Activated CD4-positive, alpha-beta T cell treated with anti-CD3 and anti-CD28 coated beads, Interleukin-2, amount 50 U/mL, for 16 hours (primary cell): ENCODE data around the gene CADM4.

Experiments
- DNase-seq: peaks from one replicate; pipeline ENCODE4 v3.0.0-alpha.2; 2020

CADM4 gene

DNA sequence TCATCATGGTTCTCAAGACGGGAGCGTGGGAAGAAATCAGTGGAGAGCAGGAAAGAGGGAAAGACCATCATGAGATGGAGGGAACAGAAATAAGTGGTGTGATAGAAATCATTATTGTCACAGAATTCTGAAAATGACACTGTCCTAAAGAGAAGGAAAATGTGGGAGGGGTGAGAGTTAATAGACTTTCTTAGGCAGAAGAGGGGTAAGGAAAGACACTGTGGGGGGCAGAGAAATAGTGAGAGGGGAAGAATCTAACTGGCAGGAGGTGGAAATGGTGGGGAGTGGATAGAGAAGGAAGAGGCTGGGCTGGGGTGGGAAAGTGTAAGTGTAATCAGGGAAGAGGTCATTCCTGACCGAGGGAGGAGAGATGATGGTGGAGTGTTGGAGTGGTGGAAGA is 60.9 kb downstream of the CADM4 start:
- no peak for DNase-seq

DNA sequence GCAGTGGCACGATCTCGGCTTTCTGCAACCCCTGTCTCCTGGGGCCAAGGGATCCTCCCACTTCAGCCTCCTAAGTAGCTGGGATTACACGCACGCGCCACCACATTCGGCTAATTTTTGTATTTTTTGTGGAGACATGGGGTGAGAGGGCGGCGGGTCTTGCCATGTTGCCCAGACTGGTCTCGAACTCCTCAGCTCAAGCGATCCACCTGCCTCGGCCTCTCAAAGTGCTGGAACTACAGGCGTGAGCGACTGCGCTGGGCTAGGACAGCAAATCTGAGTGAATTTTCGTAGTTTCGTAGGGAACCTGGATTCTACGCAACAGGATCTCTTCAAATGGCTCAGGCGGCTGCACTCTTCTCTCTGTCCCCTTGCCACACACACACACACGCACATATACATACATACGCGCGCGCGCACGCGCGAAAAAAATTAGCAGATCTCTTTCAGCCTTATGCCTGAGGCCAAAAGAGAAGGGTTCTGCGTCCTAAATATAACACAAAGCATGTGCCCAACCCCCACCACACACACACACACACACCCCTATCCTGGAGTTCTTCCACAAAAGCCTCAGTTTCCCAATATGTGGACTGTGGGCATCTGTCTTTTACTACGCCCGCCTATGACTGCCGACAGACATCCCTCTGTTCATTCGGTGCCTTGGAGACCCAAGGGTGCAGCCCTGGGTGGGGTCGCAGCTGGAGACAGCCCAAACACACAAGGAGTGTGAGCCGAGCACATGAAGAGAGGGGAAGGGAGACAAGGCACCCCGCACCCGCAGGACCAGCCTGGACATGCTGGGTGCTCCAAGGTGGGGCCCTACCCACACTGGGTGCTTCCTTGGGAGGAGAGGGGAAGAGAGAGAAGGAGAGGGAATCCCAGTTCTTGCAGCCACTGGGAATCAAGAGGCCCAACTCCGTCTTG is 63.4 kb downstream of the CADM4 start:
- no peak for DNase-seq

DNA sequence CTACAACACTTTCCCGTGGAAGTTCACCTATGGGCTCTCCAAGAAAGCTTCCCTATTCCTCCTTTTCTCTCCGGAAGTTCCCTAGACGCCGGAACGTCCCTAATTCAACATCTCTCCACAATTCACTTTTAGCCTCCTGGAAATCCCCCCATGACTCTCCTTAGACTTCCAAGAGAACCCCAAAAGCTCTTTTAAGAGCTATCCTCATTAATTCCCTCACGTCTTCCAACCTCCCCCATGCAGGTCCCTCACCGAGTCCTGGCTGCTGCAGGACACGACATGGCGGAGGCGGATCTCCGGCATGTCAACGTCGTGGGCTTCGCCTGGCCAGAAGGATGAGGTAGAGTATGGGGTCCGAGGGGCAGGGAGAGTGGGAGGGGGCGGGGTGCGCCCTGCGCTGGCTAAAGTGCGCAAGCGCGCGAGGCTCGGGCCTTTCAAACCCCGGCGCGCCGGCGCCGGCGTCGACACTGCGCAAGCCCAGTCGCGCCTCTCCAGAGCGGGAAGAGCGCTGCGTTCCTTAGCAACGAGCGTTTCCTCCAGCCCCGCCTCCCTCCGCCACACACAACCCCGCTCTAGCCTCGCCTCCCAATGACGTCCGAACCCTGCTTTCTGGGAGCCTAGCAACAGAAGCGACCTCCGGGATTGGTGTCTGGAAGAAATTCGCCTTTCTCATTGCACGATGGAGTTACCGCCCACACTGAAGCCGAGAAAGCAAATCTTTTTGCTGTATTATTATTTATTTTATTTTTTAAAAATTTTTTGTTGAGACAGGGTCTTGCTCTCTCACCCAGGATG is 64.3 kb downstream of the CADM4 start, which contains the start of the genes PINLYP and XRCC1:
Gene PINLYP, plus strand, starts transcription at position 646 of the 795 bp plus-strand sequence. CDS start 1,391 bp downstream, outside the sequence.
Gene XRCC1, minus strand, starts transcription at position 372 of the 795 bp plus-strand sequence. Its CDS starts 69 bp downstream, at position 303.
- DNase-seq = peak; percentile 98

DNA sequence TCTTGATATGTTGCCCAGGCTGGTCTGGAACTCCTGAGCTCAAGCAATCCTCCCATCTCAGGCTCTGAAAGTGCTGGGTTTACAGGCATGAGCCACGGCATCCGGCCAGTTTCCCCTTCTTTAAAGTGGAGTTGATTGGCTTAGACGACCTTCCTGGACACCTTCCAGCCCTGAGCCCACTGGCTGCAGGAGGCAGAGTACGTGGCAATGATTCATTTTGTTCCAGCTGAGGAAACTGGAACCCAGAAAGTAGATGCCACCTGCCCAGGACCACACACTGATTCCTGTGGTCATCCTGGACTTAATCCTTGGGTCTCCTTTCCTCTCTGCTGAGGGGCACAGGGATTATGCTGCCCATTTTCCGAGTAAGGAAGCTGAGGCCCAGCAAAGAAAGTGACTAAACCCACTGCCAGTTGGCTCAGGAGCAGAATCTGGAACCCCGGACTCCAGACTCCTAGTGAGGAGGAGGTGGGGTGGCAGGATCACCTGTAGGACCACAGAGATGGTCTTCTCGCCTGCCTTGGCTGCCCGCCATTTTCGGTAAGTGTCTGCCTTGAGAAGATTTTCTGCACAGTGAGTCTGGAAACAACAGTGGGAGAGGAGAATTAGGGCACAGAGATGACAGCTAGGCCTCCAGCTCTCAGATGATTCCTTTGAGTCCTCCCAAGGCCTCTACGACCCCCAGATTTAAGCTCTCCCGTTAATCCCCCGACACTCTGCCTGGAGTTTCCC is 65.1 kb downstream of the CADM4 start:
- no peak for DNase-seq
